HCT116 (cell line): ENCODE results near the gene MALRD1.

ENCODE experiments used
- EZH2 ChIP-seq: fragments of 200-600 bp; sonication (generic); IDR thresholded peaks from 2 replicates; pipeline ENCODE4 v1.6.1; 2017; ENCODE audit warnings: antibody characterized with exemption, mixed run types
- JUND ChIP-seq: IDR thresholded peaks from 2 replicates; pipeline ENCODE4 v1.6.1; 2012
- POLR2A ChIP-seq: IDR thresholded peaks from 2 replicates; pipeline ENCODE4 v1.7.0; 2011; ENCODE audit warnings: borderline replicate concordance; ENCODE audit not compliant: insufficient read depth, insufficient read length; ENCODE audit errors: extremely low read depth
- TF ChIP-seq, protein P1 (sequence below), 3 experiments: fragments of 200-600 bp in 1 of 3; sonication (generic) in 1 of 3; IDR thresholded peaks in 2 of 3; conservative IDR thresholded peaks in 1 of 3; 2 replicates each; pipeline ENCODE4 v1.5.1; 2012 to 2017; ENCODE audit warnings: low read depth in 2 of 3, low read length in 2 of 3, antibody characterized with exemption in 1 of 3, borderline replicate concordance in 1 of 3, control low read depth in 1 of 3, mild to moderate bottlenecking in 1 of 3, mixed read lengths in 1 of 3, mixed run types in 1 of 3, moderate library complexity in 1 of 3; ENCODE audit not compliant: insufficient read depth in 1 of 3
- TF ChIP-seq, protein P2 (sequence below): IDR thresholded peaks from 2 replicates; pipeline ENCODE4 v1.6.1; 2012

DNA sequence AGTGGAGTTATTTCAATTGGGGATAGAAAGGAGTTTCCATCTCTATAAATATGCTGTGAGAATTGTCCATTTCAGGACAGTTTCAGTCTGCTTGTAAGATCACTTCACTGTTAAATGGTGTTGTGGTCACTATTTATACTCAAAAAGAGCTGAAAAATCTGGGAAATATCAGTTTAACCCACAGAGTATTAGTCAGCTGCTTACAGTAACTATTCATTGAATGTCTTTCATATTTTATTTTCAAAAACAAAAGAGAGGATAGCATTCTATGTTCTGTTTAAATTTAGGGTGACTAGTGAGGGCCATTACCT lies 682.3 kb downstream of the MALRD1 start:
- TF ChIP-seq POLR2A (no peak), JUND (no peak), EZH2 (no peak)
- TF ChIP-seq, protein P1, sequence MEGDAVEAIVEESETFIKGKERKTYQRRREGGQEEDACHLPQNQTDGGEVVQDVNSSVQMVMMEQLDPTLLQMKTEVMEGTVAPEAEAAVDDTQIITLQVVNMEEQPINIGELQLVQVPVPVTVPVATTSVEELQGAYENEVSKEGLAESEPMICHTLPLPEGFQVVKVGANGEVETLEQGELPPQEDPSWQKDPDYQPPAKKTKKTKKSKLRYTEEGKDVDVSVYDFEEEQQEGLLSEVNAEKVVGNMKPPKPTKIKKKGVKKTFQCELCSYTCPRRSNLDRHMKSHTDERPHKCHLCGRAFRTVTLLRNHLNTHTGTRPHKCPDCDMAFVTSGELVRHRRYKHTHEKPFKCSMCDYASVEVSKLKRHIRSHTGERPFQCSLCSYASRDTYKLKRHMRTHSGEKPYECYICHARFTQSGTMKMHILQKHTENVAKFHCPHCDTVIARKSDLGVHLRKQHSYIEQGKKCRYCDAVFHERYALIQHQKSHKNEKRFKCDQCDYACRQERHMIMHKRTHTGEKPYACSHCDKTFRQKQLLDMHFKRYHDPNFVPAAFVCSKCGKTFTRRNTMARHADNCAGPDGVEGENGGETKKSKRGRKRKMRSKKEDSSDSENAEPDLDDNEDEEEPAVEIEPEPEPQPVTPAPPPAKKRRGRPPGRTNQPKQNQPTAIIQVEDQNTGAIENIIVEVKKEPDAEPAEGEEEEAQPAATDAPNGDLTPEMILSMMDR (IDR thresholded peaks at IDR 0.05 in 2 of 3, conservative IDR thresholded peaks at IDR 0.05 in 1 of 3; ENCODE audit: borderline replicate concordance in 1 of 3, insufficient read depth in 1 of 3, low read depth in 2 of 3, low read length in 2 of 3) = no peak
- TF ChIP-seq, protein P2, sequence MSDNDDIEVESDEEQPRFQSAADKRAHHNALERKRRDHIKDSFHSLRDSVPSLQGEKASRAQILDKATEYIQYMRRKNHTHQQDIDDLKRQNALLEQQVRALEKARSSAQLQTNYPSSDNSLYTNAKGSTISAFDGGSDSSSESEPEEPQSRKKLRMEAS = no peak
